ENCODE results near the gene DACT3. TPM values are rescaled to one million over a fixed set of nuclear protein-coding genes. Genes with fewer than 3 reads are reported as not detected.

Gene DACT3
- total RNA-seq, 2 donors from 2014 or later = 0.99 to 4.4 TPM

GRCh38 chr19:46600384-46601317 lies 60.3 kb downstream of the DACT3 start:
- no peaks in the 10 kb centered on the region for H3K9me3 ChIP-seq
- intact Hi-C loops (cut with DNase I) = no loop called here
- 1% methylated on average over 18 to 74 of the region's 93 CpGs for WGBS, 2 donors
- ATAC-seq (peak; percentile 89), DNase-seq (peak; percentile 97 to 99 (median 98))
- no peaks in the 10 kb centered on the region for H3K27me3 ChIP-seq
- H3K36me3 ChIP-seq (replicated peaks in 1 of 2; ENCODE audit: insufficient read depth in 1 of 2, low read depth in 2 of 2) = no peaks in the 10 kb centered on the region
- TF ChIP-seq, protein P1, sequence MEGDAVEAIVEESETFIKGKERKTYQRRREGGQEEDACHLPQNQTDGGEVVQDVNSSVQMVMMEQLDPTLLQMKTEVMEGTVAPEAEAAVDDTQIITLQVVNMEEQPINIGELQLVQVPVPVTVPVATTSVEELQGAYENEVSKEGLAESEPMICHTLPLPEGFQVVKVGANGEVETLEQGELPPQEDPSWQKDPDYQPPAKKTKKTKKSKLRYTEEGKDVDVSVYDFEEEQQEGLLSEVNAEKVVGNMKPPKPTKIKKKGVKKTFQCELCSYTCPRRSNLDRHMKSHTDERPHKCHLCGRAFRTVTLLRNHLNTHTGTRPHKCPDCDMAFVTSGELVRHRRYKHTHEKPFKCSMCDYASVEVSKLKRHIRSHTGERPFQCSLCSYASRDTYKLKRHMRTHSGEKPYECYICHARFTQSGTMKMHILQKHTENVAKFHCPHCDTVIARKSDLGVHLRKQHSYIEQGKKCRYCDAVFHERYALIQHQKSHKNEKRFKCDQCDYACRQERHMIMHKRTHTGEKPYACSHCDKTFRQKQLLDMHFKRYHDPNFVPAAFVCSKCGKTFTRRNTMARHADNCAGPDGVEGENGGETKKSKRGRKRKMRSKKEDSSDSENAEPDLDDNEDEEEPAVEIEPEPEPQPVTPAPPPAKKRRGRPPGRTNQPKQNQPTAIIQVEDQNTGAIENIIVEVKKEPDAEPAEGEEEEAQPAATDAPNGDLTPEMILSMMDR (IDR thresholded peaks at IDR 0.05) = peak in 2 of 7 experiments; percentile 8 to 11
- TF ChIP-seq POLR2A (IDR thresholded peaks at IDR 0.05) = peak; percentile 60 to 97 (median 91)
- peak overlapping the region; percentile 84 to 98 for H3K4me3 ChIP-seq
- H3K27ac ChIP-seq = peak overlapping the region; percentile 98 to 100 (median 99)
- peaks cover 39% of the 10 kb centered on the region for H3K4me1 ChIP-seq

DNA sequence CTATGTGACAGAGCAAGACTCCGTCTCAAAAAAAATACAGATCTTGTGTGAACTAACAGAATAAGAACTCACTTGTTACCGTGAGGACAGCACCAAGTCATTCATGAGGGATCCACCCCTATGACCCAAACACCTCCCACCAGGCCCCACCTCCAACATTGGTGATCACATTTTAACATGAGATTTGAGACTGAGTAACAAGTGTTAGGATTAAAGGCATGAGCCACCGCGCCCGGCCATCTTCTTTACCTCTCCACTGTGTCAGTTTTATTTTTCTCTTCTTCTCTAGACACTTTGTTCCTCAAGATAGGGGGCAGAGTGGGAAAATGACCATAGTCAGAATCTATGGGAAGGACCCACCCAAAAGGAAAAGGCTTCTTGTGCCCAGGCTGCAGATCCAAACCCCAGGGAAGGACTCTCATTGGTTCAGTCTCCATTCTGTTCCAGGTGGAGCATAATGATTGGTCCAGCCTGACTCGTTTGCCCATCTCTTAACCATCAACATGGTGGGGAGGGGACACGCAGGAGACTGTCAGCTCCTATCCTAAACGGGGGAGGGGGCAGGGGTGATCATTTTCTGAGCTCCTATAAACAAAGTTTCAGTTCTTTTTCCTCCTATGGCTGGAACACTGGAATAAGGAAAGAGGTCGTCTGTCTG lies 61.1 kb downstream of the DACT3 start:
- Histone ChIP-seq H3K27me3 (no peaks in the 10 kb centered on the region), H3K9me3 (no peaks in the 10 kb centered on the region), H3K4me3 (peak overlapping the region; percentile 35 to 56), H3K36me3 (replicated peaks in 1 of 2; ENCODE audit: insufficient read depth in 1 of 2, low read depth in 2 of 2) (no peaks in the 10 kb centered on the region), H3K27ac (peak overlapping the region; percentile 98 to 100 (median 99)), H3K4me1 (peaks cover 32% of the 10 kb centered on the region)
- ATAC-seq = no peak
- intact Hi-C loops (cut with DNase I) = no loop called here
- TF ChIP-seq POLR2A (IDR thresholded peaks at IDR 0.05) = no peak
- TF ChIP-seq, protein P1 (IDR thresholded peaks at IDR 0.05) = no peak
- 65% methylated on average over 9 of the region's 9 CpGs for WGBS, 2 donors
- DNase-seq = no peak

DNA sequence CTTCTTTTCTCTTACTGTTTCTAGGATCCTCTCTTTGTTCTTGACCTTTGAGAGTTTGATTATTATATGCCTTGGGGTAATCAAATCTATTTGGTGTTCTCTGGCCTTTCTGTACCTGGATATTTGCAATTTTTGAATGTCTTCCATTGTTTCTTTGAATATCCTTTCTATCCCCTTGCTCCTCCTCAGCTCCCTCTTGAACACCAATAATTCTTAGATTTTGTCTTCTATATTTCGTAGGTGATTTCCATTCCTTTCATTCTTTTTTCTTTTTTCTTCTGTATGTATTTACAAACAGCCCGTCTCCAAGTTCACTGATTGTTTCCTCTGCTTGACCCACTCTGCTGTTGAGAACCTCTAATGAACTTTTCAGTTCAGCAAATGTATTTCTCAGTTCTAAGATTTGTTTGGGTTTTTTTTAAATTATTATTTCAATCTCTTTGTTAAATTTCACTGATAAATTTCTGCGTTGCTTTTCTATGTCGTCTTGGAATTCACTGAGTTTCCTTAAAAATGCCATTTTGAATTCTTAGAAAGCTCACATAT lies 62.5 kb downstream of the DACT3 start:
- ATAC-seq (no peak), DNase-seq (no peak)
- no peak overlapping the region for H3K4me3 ChIP-seq
- TF ChIP-seq, protein P1 (IDR thresholded peaks at IDR 0.05) = no peak
- TF ChIP-seq POLR2A (IDR thresholded peaks at IDR 0.05) = no peak
- no peaks in the 10 kb centered on the region for H3K36me3 ChIP-seq (replicated peaks in 1 of 2; ENCODE audit: insufficient read depth in 1 of 2, low read depth in 2 of 2)
- WGBS, 2 donors = 93 to 94% methylated on average over 4 of the region's 4 CpGs
- intact Hi-C loops (cut with DNase I) = no loop called here
- H3K4me1 ChIP-seq = peaks cover 18% of the 10 kb centered on the region
- no peak overlapping the region for H3K27ac ChIP-seq
- no peaks in the 10 kb centered on the region for H3K27me3 ChIP-seq
- H3K9me3 ChIP-seq = no peaks in the 10 kb centered on the region

MicroRNA genes within 50 kb of the gene (microRNA counts, 767-probe panel; counts per million panel counts)
- 0 to 736 counts per million in 2 donors for microRNA hsa-miR-320e

Small RNAs within 50 kb of the gene (microRNA-seq; reads per million reads assigned to microRNA genes)
- 2.2 to 4.7 reads per million in 2 donors for gene MIR320E (ENCODE audit: borderline number of aligned reads in 2 of 2, borderline replicate concordance in 2 of 2)

Small RNAs within 50 kb of the gene (small RNA-seq; reads per million reads assigned to genes)
- gene MIR320E (not detected), gene RN7SL364P (not detected)

Other genes with a start within 250 kb of the DACT3 start
- gene CCDC8, start 247.6 kb downstream of the DACT3 start, total RNA-seq = 10 to 100 TPM; 13.0 to 17.8 TPM
- gene PNMA8C, start 232.2 kb downstream of the DACT3 start, total RNA-seq = not detected
- gene PNMA8A, start 189.6 kb downstream of the DACT3 start, total RNA-seq = 1 to 10 TPM; 4.3 to 6.5 TPM
- gene PNMA8B, start 165.3 kb downstream of the DACT3 start, total RNA-seq = 1 to 10 TPM; 2.1 to 2.6 TPM
- gene CALM3, start 59.9 kb downstream of the DACT3 start, total RNA-seq = 10 to 100 TPM; 70.5 to 79.6 TPM
- 1 to 10 TPM; 5.3 to 9.6 TPM for gene PTGIR, start 36.1 kb downstream of the DACT3 start, total RNA-seq
- gene GNG8, start 25.0 kb downstream of the DACT3 start, total RNA-seq = not detected
- 10 to 100 TPM; 18.9 to 58.3 TPM for gene PRKD2, start 55.9 kb upstream of the DACT3 start, total RNA-seq
- 10 to 100 TPM in 1 of 2 donors, 1 to 10 TPM in 1; 8.8 to 13.2 TPM for gene FKRP, start 84.9 kb upstream of the DACT3 start, total RNA-seq
- gene STRN4, start 85.3 kb upstream of the DACT3 start, total RNA-seq = 10 to 100 TPM; 51.4 to 55.5 TPM
- gene SLC1A5, start 127.4 kb upstream of the DACT3 start, total RNA-seq = 10 to 100 TPM; 31.4 to 39.2 TPM
- 10 to 100 TPM; 32.2 to 49.1 TPM for gene AP2S1, start 189.7 kb upstream of the DACT3 start, total RNA-seq
- 10 to 100 TPM; 22.8 to 24.7 TPM for gene ARHGAP35, start 199.8 kb upstream of the DACT3 start, total RNA-seq